HepG2 (cell line): ENCODE results near the gene DNAJA3.
A peak's percentile ranks its signal among the peaks of the same experiment; 100 is the strongest.

Source experiments
- CTCF ChIP-seq: sonication (generic); formaldehyde crosslinking; IDR thresholded peaks from 2 replicates; pipeline ENCODE4 v1.5.0; 2020; ENCODE audit warnings: mild to moderate bottlenecking, missing genetic modification reagents, moderate library complexity
- GMEB1 ChIP-seq: sonication (generic); formaldehyde crosslinking; IDR thresholded peaks from 2 replicates; pipeline ENCODE4 v1.5.1; 2020; ENCODE audit warnings: missing genetic modification reagents, mild to moderate bottlenecking, borderline replicate concordance
- JARID2 ChIP-seq: sonication (generic); formaldehyde crosslinking; IDR thresholded peaks from 2 replicates; pipeline ENCODE4 v1.8.1; 2023; ENCODE audit warnings: missing genetic modification reagents, inconsistent platforms; ENCODE audit not compliant: insufficient replicate concordance
- KLF9 ChIP-seq: IDR thresholded peaks from 2 replicates; pipeline ENCODE4 v1.6.1; 2016; ENCODE audit warnings: low read depth
- RERE ChIP-seq: IDR thresholded peaks from 2 replicates; pipeline ENCODE4 v1.6.1; 2016; ENCODE audit warnings: low read depth, missing genetic modification reagents, missing compliant biosample characterization
- USF2 ChIP-seq, 2 experiments: sonication (generic) in 1 of 2; formaldehyde crosslinking in 1 of 2; IDR thresholded peaks; 2 replicates each; pipeline versions ENCODE4 v1.5.1 to v1.6.1; 2011 to 2020; ENCODE audit warnings: borderline replicate concordance in 1 of 2, low read depth in 1 of 2, low read length in 1 of 2, mild to moderate bottlenecking in 1 of 2, missing genetic modification reagents in 1 of 2, moderate library complexity in 1 of 2
- ZFP41 ChIP-seq: sonication (generic); formaldehyde crosslinking; IDR thresholded peaks from 2 replicates; pipeline ENCODE4 v1.4.0; 2020; ENCODE audit warnings: mild to moderate bottlenecking, missing genetic modification reagents, borderline replicate concordance
- TF ChIP-seq, protein P1 (sequence below): sonication (generic); formaldehyde crosslinking; IDR thresholded peaks from 2 replicates; pipeline ENCODE4 v1.4.0; 2020; ENCODE audit warnings: low read depth, mild to moderate bottlenecking, missing genetic modification reagents

GRCh38 chr16:4474192-4474961 lies 48.7 kb downstream of the DNAJA3 start, which contains the start of gene NMRAL1:
- TF ChIP-seq CTCF (CRISPR knock-in tag) (peak; percentile 35; the same call in 1 of the 2 replicates), JARID2 (CRISPR knock-in tag) (no peak), KLF9 (no peak), ZFP41 (CRISPR knock-in tag) (no peak), RERE (CRISPR knock-in tag) (no peak), GMEB1 (CRISPR knock-in tag) (peak; percentile 71; the same call in 1 of the 2 replicates), USF2 (IDR thresholded peaks at IDR 0.05; ENCODE audit: low read depth, low read length) (no peak), USF2 (CRISPR knock-in tag; IDR thresholded peaks at IDR 0.05; ENCODE audit: borderline replicate concordance) (peak; percentile 49; the same call in 1 of the 2 replicates)
- TF ChIP-seq, protein P1, sequence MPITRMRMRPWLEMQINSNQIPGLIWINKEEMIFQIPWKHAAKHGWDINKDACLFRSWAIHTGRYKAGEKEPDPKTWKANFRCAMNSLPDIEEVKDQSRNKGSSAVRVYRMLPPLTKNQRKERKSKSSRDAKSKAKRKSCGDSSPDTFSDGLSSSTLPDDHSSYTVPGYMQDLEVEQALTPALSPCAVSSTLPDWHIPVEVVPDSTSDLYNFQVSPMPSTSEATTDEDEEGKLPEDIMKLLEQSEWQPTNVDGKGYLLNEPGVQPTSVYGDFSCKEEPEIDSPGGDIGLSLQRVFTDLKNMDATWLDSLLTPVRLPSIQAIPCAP (CRISPR knock-in tag), result no peak
